ENCODE data around the gene NCKAP5L.
"Not testable (repeated sequence)": the region's sequence is repeated elsewhere in the genome, so short reads cannot be mapped to it uniquely, and the experiment has no call there.

NCKAP5L gene

DNA sequence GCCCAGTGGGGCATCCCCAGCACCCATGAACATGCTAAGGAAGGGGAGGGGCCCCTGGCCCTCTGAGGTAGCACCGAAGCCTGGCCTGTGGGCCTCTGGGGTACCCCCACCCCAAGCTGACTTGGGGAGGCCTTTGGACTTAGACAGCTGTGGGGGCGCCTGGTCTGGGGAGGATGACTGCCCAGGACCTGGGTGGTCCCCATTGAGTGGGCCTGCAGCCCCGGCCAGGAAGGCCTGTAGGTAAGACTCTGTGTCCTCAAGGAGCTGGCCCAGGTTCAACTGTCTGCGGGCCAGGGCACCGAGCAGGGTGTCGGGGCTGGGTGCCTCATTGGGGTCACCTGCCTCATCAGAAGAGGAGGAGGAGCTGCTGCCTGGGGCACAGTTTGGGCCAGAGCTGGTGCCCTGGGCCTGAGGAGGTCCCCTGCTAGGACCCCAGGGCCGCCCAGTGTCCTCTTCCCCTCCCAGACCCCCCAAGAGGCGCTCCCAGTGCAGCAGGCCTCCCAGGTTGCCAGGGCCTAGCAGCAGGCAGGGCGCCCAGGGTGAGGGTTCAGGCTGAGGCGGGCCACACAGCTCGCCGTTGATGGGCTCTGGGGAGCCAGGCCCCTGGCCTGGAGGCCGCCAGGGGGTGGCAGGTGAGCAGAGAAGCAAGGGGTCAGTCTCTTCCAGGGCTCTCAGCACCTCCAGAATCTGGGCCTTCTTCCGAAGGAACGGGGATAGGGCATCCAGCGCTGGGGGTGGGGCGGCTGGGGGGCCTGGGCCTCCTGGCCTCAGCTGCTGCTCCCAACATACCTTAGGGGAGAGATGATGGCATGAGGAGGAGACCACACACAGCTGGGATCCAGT is 31.4 kb downstream of the NCKAP5L start:
- DNase-seq, result no peak

DNA sequence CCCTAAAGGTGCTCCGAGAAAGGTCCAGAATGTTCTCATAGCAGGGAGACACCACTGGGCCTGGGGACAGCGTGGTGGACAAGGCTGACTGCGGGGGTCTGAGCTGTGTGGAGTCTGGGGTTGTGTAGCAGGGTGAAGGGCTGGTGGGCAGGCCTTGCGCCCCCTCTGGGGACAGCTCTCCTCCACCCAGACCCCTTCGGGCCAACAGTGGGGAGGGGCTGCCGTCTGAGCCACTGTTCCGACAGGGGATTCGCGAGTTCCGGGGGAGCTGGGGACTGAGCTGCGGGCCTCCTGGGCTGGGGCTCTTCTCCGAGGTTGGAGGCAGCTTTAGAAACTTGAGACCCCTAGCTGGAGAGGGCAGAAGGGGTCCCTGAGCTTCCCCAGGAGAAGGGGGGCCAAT is 32.1 kb downstream of the NCKAP5L start:
- no peak for DNase-seq

DNA sequence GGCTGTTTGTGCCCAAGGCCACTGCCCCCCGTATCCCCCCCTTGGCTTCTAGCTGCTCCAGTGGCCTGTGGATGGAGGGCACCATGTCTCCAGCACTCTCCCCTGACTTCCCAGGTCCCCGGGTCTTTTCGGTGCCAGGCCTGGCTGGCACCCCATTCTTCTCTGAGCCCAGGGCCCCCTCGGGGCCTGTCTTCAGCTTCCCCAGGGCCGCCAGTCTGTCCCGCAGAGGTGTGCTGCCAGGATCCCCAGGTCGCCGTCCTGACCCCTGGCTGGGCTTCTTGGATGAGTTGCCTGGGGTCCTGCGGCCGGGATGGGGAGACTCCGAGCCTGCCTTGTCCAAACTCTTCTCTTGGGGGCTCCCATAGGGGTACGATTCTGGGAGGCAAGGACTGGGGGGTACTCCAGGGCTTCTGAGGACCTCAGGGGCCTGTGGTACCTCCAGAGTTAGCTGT is 32.5 kb downstream of the NCKAP5L start:
- DNase-seq, result no peak

DNA sequence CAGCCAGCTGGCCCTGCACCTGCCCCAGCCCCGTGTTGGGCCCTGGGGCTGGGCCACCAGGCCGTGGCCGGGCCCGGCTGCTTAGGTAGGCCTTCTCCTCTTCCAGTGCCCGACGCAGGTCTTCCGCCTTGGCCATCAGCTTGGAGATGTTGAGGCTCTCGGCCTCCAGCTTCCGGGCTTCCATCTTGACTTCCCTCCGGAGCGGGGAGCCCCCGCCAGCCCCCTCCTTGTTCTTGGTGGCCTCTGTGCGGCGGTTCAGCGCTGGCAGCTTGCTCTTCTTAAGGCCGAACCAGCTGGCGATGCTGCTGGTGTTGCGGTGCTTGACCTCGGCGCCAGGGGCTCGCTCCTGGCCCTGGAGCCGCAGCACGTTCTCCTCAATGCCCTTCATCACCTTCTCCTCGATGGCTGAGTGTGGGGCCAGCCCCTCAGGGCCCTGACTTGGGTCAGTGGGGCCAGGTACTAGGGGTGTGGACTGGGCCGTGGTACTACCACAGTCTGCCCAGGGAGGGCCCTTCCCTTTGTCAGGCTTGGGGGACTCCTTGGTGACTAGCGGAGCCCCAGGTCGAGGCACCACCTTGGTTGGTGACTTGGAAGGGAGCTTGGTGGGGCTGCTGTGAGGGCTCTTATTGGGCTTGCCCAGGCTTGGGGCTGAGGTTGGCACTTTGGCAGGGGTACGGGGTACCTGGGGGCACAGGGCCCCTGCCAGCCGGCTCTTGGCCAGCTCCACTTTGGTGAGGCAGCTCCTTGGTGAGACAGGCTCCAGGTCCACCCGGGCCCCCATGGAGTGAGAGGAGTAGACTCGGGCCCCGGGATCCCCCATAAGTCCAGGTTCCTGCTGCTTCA is 33.2 kb downstream of the NCKAP5L start:
- DNase-seq, result no peak

DNA sequence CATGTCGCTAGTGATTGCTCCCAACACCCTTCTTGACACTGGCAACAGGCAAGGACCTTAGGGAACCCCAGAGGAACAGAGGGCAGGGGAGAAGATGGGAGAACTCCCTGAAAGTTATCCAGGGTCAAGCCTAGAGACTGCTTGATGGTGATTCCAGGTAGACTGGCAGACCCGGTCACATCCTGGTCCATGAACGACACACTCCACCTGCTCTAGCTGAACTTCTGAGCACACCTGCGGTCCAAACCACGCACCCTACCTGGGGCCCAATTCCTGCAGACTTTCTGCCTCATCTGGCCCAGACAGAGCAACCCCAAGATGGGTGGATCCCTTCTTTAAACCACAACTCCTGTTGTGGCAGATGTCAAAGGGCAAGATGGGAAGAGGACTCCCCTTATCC is 34.2 kb downstream of the NCKAP5L start:
- DNase-seq, result no peak

DNA sequence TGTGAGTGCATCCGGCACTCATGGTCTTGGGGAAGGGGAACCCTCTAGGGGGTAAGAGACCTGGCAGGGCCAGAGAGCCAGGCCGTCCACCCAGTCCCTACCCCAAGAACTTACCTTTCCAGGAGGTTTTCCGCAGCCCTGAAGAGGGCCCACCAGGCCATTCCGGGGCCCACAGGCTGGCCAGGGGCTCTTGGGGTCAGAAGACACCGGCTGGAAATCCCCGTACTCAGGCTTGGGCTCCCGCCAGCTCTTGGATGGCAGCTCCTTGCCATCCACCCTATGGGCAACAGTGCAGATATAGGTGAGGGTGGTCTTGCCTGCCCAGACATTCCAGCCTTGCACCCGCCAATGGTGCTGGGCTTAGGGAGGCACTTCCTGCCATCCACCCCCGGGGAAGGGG is 34.6 kb downstream of the NCKAP5L start:
- DNase-seq, result no peak

DNA sequence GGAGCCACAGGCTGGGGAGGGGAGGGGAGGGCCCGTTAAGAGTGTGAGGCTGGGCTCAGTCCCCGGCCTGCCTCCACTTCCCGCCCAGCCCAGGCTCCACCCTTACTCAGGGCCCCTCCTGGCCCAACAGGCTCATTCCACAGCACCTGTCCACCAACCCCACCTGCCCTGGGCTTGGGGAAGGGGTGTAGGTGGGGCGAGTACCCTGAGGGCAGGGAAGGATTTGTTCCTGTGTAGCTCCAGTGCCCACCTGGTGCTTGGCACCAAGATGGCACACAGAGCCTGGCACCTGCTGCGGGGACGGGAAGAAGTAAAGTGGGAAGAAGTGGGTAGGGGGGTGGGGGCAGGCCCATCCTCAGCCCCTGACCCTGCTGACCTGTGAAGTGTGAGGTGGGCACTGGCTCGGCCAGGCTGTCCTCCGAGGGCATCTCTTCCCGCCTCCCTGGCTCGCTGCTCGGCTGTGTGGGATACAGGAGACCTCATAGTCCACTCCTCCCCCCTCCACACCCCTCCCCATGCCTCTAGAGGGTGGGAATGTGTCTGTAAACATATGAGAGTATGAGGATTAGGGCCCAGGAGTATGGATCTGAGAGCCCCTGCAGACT is 35.1 kb downstream of the NCKAP5L start:
- no peak for DNase-seq

DNA sequence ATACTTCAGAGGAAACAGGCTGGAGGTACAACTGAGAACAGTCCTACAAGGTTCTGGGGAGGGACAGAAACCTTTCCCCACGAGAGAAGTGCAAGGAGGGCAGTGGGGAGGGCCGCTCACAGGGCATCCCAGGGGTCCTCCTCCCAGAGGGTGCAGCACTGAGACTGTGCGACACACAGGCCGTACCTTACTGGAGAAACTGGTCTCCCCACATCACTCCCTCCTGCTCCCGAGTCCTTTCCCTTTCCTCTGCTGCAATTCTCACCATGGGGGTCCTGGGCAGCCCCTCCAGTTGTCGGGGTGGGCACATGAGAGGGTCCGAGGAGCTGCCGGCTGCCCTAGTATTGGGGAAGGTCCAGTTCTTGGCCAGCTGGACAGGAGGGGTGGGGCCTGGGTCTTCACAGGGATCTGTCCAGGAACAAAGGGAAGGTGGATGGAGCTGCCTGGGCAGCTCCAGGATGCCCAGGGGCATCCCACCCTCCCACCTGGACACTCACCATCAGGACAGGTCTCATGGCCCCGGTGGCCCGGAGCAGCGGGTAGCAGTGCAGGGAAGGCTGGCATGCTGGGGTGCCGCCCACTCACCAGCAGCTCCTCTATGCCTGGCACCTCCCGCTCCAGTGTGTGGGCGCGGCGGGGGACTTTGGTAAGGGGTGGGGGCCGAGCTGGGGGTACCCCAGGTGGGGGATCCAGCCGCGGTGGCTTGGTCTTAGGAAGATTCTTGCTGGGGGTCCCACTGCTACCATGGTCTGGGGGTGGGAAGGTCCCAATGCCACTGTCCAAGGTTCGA is 35.8 kb downstream of the NCKAP5L start:
- no peak for DNase-seq

DNA sequence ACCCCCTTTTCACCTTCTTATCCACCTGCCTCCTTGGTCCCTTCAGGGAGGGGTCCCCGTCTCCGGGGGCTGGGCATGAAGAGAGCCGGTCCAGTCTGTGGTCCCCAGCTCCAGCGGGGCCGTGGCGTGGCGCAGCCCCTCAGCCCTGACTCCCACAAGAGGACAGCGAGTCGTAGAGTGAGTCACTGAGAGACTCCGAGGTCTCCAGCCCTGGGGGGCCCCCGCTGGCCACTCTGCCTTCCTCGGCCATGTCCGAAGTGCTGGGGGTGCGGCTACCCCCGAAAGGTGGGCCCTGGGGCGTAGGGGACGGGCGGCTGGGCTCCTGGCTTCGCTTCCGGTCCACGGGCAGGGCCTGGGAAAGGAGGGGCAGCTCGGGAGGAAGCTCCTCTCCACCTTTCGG is 36.5 kb downstream of the NCKAP5L start:
- DNase-seq, result no peak

DNA sequence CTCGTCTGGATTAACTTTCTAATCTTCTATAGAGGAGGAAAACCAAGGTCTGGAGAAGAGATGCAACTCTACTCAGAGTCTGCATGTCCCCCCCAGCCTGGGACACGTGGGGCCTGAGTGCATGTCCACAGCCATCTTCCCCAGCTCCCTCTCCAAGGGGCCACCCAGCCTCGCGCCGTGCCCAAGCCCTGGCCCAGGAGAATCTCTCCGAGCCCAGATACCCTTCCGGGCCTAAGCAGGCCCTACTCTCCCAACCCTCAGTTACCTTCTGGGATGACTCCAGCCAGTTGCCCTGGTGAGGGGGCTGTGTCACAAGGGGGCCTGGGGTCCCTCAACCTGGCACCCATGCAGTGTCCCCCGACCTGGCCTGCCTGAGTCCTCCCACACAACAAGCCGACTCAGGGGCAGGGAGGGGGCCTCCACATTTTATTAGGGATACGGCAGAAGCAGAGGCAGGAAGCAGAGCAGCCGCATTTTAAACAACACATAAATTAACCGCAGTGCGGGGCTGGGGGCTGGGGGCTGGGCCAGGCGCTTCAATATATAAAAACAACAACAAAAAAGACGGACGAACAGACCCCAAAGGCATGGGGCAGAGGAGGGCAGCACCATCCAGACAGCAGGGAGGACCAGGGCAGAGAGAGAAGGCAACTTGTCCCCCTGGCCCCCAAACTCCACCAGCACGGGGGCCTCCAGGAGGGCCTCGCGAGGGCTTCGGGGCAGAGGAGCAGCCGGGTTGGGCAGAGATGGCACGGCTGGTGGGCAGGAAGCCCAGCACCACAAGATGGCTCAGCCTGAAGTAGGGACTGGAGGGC is 37.3 kb downstream of the NCKAP5L start:
- DNase-seq, result no peak

DNA sequence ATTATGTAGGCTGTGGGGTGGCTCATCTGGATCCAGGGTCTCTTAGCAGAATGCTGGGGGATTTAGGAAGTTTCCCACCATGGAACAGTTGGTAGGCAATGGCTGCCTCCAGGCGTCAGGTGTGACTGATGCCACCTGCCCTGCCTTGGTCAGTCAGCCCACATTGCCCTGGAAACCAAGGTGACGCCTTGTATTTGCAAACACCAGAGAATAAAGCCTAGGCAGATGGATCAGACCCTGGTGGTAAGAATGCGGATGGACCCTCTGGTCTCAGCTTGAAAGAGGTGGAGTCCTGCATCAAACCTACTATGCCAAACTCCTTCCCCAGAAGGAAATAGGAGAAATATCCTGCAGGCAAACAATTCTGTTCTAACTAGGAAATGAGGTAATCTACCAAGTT is 38.2 kb downstream of the NCKAP5L start:
- DNase-seq, result no peak

DNA sequence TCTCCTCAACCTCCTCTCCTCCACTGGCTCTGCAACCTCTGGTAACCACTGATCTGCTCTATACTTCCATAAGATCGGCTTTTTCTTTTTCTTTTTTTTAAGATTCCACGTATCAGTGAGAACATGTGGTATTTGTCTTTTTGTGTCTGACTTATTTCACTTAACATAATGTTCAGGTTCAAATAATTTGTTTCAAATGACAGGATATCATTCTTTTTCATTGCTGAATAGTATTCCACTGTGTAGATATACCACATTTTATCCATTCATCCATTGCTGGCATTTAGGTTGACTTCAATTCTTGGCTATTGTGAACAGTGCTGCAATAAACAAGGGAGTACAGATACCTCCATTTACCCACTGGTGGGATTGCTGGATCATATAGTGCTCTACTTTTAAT is 40.5 kb downstream of the NCKAP5L start:
- no peak for DNase-seq

DNA sequence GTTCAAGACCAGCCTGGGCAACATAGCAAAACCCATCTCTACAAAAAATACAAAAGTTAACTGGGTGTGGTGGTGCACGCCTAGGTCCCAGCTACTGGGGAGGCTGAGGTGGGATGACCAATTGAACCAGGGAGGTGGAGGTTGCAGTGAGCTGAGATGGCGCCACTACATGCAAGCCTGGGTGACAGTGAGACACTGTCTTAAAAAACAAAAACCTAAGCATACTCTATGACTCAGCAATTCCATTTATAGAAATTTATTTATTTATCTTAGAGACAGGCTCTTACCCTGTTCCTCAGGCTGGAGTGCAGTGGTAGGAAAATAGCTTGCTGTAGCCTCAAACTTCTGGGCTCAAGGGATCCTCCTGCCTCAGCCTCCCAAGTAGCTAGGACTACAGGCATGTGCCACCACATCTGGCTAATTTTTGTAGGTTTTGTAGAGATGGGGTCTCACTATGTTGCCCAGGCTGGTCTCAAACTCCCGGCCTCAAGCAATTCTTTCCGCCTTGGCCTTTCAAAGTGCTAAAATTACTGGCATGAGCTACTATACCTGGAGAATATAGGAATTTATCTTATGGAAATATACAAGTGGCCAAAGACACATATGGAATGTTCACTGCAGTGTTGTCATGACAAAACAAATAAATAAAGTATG is 43.3 kb downstream of the NCKAP5L start:
- no peak for DNase-seq

DNA sequence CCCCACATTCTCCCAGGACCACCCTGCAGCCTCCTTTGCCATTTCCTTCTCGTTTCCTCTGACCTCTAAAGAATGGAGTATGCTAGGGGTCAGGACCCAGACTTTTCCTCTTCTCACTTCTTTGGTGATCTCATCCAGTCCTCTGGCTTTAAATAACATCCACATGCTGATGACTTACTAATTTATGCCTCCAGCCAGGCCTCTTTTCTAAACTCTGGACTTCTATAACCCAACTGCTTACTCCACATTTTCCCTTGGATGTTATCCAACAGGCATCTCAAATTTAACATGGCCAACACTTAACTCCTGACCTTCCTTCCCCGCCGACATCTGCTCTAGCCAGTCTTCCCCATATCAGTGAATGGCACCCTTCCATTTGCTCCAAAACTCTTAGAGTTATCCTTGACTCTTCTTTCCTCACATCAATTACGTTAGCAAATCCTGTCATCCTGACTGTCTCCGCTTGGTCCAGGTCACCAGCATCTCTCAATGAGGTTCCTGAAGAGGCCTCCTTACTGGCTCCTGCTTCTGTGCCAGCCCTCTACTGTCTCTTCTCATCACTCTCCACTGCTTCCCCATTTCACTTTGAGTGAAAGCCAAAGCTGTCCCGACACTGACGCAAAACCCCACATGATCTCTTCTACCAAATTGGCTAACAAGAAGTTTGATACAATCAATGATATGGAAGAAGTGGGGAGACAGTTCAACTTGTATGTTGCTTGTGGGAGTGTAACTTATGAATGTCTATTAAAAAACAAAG is 44.1 kb downstream of the NCKAP5L start:
- DNase-seq, result no peak

DNA sequence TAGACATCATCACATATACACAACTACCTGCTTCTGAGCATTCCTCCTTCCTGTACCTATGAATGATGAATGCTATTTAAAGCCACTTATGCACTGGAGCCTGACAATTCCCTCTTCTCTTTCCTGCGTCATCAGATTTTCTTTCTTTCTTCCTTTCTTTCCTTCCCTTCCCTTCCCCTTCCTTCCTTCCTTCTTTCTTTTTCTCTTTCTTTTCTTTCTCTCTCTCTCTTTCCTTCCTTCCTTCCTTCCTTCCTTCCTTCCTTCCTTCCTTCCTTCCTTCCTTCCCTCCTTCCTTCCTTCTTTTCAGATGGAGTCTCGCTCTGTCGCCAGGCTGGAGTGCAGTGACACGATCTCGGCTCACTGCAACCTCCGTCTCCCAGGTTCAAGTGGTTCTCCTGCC is 47.3 kb downstream of the NCKAP5L start:
- DNase-seq, result not testable (repeated sequence)

DNA sequence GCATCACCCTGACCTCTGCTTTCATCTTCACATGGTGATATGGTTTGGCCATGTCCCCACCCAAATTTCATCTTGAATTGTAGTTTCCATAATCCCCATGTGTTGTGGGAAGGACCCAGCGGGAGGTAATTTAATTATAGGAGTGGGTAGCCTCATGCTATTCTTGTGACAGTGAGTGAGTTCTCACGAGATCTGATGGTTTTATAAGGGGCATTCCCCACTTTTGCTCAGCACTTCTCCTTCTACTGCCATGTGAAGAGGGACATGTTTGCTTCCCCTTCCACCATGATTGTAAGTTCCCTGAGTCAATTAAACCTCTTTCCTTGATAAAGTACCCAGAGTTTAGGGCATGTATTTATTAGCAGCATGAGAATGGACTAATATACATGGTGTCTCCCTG is 48.6 kb downstream of the NCKAP5L start:
- no peak for DNase-seq

DNA sequence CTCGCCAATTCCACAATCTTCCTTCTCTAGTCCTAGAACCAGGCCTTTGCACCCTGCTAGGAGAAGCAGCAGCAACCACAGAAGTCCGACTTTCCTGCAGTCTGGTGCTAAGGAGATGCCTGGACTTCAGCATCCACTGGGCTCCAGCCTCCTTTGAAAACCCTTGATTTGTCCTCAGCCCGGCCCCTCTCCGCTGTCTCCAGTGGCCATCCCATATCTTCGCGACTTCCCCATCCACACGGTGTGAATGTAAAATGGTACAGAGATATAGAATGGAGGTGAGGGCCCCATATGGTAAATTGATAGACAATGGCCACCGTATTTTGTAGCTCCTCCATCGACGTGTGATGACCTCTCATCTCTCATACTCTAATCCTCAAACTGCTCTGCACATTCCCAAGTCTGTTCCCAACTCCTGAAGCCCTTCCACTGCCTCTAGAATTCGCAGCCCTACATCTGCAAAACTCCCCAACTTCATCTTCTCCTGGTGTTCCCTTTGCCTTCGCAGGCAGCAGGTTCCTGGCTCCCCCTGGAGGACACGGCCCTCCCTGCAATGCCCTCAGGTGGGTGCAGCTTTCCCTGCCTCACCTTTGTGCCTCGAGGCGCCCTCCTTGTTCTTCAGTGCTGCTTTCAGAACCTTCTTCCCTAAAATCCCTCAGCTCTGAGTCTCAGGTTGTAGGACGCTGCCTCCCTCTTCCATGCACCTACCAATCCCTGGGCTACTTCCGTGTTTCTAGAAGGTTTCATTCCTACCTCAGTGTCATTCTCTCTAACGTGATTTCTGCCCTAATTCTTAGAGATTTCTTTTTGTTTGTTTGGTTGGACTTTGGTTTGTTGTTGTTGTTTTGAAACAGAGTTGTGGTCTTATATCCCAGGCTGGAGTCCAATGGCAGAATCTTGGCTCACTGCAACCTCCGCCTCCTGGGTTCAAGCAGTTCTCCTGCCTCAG is 50.1 kb downstream of the NCKAP5L start:
- DNase-seq, result no peak

DNA sequence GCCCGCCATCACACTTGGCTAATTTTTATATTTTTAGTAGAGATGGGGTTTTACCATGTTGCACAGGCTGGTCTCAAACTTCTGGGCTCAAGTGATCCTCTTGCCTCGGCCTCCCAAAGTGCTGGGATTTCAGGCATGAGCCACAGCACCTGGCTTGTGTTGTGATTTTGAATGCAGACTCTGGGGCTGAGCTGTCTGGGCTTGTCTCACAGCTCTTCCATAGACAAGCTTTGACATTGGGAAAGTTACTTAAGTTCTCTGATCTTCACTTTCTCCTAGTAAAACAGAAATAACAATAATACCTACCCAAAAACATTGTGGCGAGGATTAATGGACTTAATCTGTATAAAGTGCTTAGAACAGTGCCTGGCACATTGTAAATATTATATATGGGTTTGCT is 50.9 kb downstream of the NCKAP5L start:
- DNase-seq, result no peak

DNA sequence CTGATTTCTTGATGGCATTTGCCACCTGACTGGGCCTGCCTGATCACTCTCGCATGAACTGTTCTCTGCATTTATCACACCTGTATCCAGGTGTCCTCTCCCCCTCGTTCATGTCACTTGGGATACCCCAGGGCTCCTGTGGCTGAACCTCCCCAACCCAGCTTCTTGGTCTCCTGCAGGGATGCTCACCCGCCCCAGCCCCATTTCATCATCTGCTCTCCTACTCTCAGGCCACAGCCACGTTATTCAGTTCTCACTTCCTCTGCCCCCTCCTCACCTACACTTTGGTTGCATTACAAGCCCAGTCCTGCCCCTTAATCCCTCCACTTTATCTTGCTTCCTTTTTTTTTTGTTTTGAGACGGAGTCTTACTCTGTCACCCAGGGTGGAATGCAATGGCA is 51.4 kb downstream of the NCKAP5L start:
- DNase-seq, result no peak

Data from left hindlimb (tissue), 1 donor.